Measurements from ENCODE around the gene ITPR3. TPM values are rescaled to one million over a fixed set of nuclear protein-coding genes. Genes with fewer than 3 reads are reported as not detected.

ITPR3 gene
- total RNA-seq, 2 experiments from 2014 or later: 54.2 to 55.1 TPM

- Mint-ChIP-seq H3K27ac (no peak overlapping the region), H3K4me1 (peaks cover 25% of the 10 kb centered on the region), H3K4me3 (no peak overlapping the region), H3K36me3 (ENCODE audit: low read depth) (peaks cover 81% of the 10 kb centered on the region), H3K9me3 (no peaks in the 10 kb centered on the region), H3K27me3 (no peaks in the 10 kb centered on the region)
- ChIA-PET CTCF (no interaction called here), POLR2A (no interaction called here)
- DNase-seq: no peak
Observed at GRCh38 chr6:33678932-33679490, 57.9 kb downstream of the ITPR3 start.

GRCh38 chr6:33679761-33680160 lies 58.6 kb downstream of the ITPR3 start:
- POLR2A ChIA-PET: no interaction called here
- CTCF ChIA-PET: no interaction called here
- Mint-ChIP-seq H3K4me3 (no peak overlapping the region), H3K27ac (no peak overlapping the region), H3K27me3 (no peaks in the 10 kb centered on the region), H3K4me1 (peaks cover 30% of the 10 kb centered on the region), H3K9me3 (no peaks in the 10 kb centered on the region), H3K36me3 (ENCODE audit: low read depth) (peaks cover 83% of the 10 kb centered on the region)
- no peak for DNase-seq

- peaks cover 33% of the 10 kb centered on the region for H3K4me1 Mint-ChIP-seq
- POLR2A ChIA-PET: no interaction called here
- H3K4me3 Mint-ChIP-seq: no peak overlapping the region
- no peaks in the 10 kb centered on the region for H3K27me3 Mint-ChIP-seq
- H3K9me3 Mint-ChIP-seq: no peaks in the 10 kb centered on the region
- peak overlapping the region; percentile 75 for H3K27ac Mint-ChIP-seq
- CTCF ChIA-PET: interaction anchor here (0.7 to 2.2 kb wide), 3 partner anchors 13 to 42 kb away, joined by 4 to 16 read pairs (median 6); no protein-coding TSS in a partner anchor
- H3K36me3 Mint-ChIP-seq (ENCODE audit: low read depth): peaks cover 84% of the 10 kb centered on the region
- DNase-seq: no peak
Observed at GRCh38 chr6:33682341-33682740, 61.2 kb downstream of the ITPR3 start.

- Mint-ChIP-seq H3K9me3 (no peaks in the 10 kb centered on the region), H3K36me3 (ENCODE audit: low read depth) (peaks cover 80% of the 10 kb centered on the region), H3K4me3 (no peak overlapping the region), H3K27me3 (no peaks in the 10 kb centered on the region), H3K4me1 (peaks cover 33% of the 10 kb centered on the region), H3K27ac (peak overlapping the region; percentile 75)
- DNase-seq: peak; percentile 58
- CTCF ChIA-PET: interaction anchor here (0.7 to 2.2 kb wide), 7 partner anchors 14 to 98 kb away, joined by 3 to 16 read pairs (median 4); no protein-coding TSS in a partner anchor
- POLR2A ChIA-PET: interaction anchor here (1.1 to 2.1 kb wide), 8 partner anchors 10 to 257 kb away, joined by 3 to 11 read pairs (median 4); partner anchors contain the start of gene ITPR3
Observed at GRCh38 chr6:33683051-33683571, 62.0 kb downstream of the ITPR3 start.

- DNase-seq: no peak
- ChIA-PET POLR2A (interaction anchor here (1.1 to 2.1 kb wide), 9 partner anchors 9 to 258 kb away, joined by 3 to 11 read pairs (median 4); partner anchors contain the start of gene ITPR3), CTCF (interaction anchor here (0.6 to 2.2 kb wide), 7 partner anchors 13 to 249 kb away, joined by 3 to 16 read pairs (median 3); no protein-coding TSS in a partner anchor)
- no peaks in the 10 kb centered on the region for H3K9me3 Mint-ChIP-seq
- no peaks in the 10 kb centered on the region for H3K27me3 Mint-ChIP-seq
- no peak overlapping the region for H3K4me3 Mint-ChIP-seq
- H3K4me1 Mint-ChIP-seq: peaks cover 33% of the 10 kb centered on the region
- H3K36me3 Mint-ChIP-seq (ENCODE audit: low read depth): peaks cover 79% of the 10 kb centered on the region
- H3K27ac Mint-ChIP-seq: peak overlapping the region; percentile 75
Observed at GRCh38 chr6:33683576-33684427, 62.7 kb downstream of the ITPR3 start.

GRCh38 chr6:33684428-33684896 lies 63.3 kb downstream of the ITPR3 start:
- Mint-ChIP-seq H3K27me3 (no peaks in the 10 kb centered on the region), H3K9me3 (no peaks in the 10 kb centered on the region), H3K36me3 (ENCODE audit: low read depth) (peaks cover 79% of the 10 kb centered on the region), H3K27ac (peak overlapping the region; percentile 75), H3K4me3 (no peak overlapping the region), H3K4me1 (peaks cover 33% of the 10 kb centered on the region)
- DNase-seq: no peak
- ChIA-PET POLR2A (interaction anchor here (1.2 to 2.1 kb wide), 5 partner anchors 9 to 62 kb away, joined by 4 to 11 read pairs (median 5); no protein-coding TSS in a partner anchor), CTCF (interaction anchor here (0.6 to 2.2 kb wide), 2 partner anchors 16 to 249 kb away, joined by 3 to 16 read pairs; no protein-coding TSS in a partner anchor)

- DNase-seq: no peak
- H3K9me3 Mint-ChIP-seq: no peaks in the 10 kb centered on the region
- no peak overlapping the region for H3K4me3 Mint-ChIP-seq
- no peaks in the 10 kb centered on the region for H3K27me3 Mint-ChIP-seq
- peaks cover 33% of the 10 kb centered on the region for H3K4me1 Mint-ChIP-seq
- CTCF ChIA-PET: no interaction called here
- POLR2A ChIA-PET: interaction anchor here (2.1 kb wide), 1 partner anchor 16 kb away, joined by 11 read pairs; no protein-coding TSS in a partner anchor
- peak overlapping the region; percentile 51 for H3K27ac Mint-ChIP-seq
- H3K36me3 Mint-ChIP-seq (ENCODE audit: low read depth): peaks cover 78% of the 10 kb centered on the region
Observed at GRCh38 chr6:33684983-33685382, 63.9 kb downstream of the ITPR3 start.

GRCh38 chr6:33685411-33686224 lies 64.5 kb downstream of the ITPR3 start:
- Mint-ChIP-seq H3K4me3 (no peak overlapping the region), H3K27ac (no peak overlapping the region)
- POLR2A ChIA-PET: interaction anchor here (1.1 kb wide), 1 partner anchor 9 kb away, joined by 4 read pairs; no protein-coding TSS in a partner anchor

GRCh38 chr6:33686225-33686924 lies 65.3 kb downstream of the ITPR3 start:
- H3K36me3 Mint-ChIP-seq (ENCODE audit: low read depth): peaks cover 77% of the 10 kb centered on the region
- ChIA-PET POLR2A (interaction anchor here (1.1 kb wide), 1 partner anchor 8 kb away, joined by 4 read pairs; no protein-coding TSS in a partner anchor), CTCF (no interaction called here)
- peak overlapping the region; percentile 8 for H3K27ac Mint-ChIP-seq
- H3K27me3 Mint-ChIP-seq: no peaks in the 10 kb centered on the region
- H3K9me3 Mint-ChIP-seq: no peaks in the 10 kb centered on the region
- no peak for DNase-seq
- H3K4me1 Mint-ChIP-seq: peaks cover 36% of the 10 kb centered on the region
- no peak overlapping the region for H3K4me3 Mint-ChIP-seq

More at GRCh38 chr6:33685411-33686224, 64.5 kb downstream of the ITPR3 start:
- CTCF ChIA-PET: no interaction called here
- DNase-seq: no peak
- H3K36me3 Mint-ChIP-seq (ENCODE audit: low read depth): peaks cover 77% of the 10 kb centered on the region
- H3K27me3 Mint-ChIP-seq: no peaks in the 10 kb centered on the region
- H3K9me3 Mint-ChIP-seq: no peaks in the 10 kb centered on the region
- peaks cover 33% of the 10 kb centered on the region for H3K4me1 Mint-ChIP-seq

GRCh38 chr6:33686981-33687975 lies 66.2 kb downstream of the ITPR3 start:
- H3K4me1 Mint-ChIP-seq: peaks cover 41% of the 10 kb centered on the region
- peaks cover 81% of the 10 kb centered on the region for H3K36me3 Mint-ChIP-seq (ENCODE audit: low read depth)
- no peaks in the 10 kb centered on the region for H3K27me3 Mint-ChIP-seq
- no peaks in the 10 kb centered on the region for H3K9me3 Mint-ChIP-seq
- H3K27ac Mint-ChIP-seq: no peak overlapping the region
- ChIA-PET CTCF (no interaction called here), POLR2A (no interaction called here)
- no peak for DNase-seq
- H3K4me3 Mint-ChIP-seq: no peak overlapping the region

- no peaks in the 10 kb centered on the region for H3K9me3 Mint-ChIP-seq
- no peaks in the 10 kb centered on the region for H3K27me3 Mint-ChIP-seq
- ChIA-PET POLR2A (no interaction called here), CTCF (no interaction called here)
- no peak for DNase-seq
- no peak overlapping the region for H3K27ac Mint-ChIP-seq
- no peak overlapping the region for H3K4me3 Mint-ChIP-seq
- H3K36me3 Mint-ChIP-seq (ENCODE audit: low read depth): peaks cover 82% of the 10 kb centered on the region
- H3K4me1 Mint-ChIP-seq: peaks cover 41% of the 10 kb centered on the region
Observed at GRCh38 chr6:33688006-33688405, 66.9 kb downstream of the ITPR3 start.
